ENCODE results near the gene ARPC5.
A peak's percentile ranks its signal among the peaks of the same experiment; 100 is the strongest.
"Not testable (repeated sequence)": the region's sequence is repeated elsewhere in the genome, so short reads cannot be mapped to it uniquely, and the experiment has no call there.

Gene ARPC5

DNA sequence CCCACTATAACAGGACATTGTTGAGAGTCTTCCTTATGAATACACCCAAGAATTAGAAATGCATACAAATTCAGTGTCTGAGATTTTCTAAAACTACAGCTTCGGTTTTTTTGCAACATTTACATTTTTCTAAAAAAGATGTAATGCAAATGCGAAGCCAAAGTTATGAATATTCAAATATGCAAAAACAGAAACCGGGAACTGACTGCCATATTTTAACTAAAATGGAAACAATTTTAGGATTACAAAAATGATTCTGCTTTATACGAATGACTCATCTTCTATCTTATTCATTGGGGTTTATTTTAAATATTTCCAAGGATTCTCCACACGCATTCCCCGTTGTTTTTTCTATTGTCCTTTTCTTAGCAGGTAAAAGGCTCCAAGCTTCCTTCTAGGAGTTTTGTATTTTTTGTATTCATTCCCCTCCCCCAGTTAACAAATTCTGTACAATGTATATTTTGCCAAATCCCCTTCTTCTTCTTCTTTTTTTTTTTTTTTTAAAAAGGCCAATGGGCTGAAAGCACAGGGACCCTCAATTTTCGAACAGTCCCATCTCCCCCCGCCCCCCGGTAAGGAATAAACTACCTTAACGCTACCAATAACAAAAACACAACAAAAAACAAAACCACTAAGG lies 1.0 kb downstream of the ARPC5 start:
- no peak for TF ChIP-seq POLR2A (IDR thresholded peaks at IDR 0.05; ENCODE audit: low read length)
- no peak for TF ChIP-seq GATA1 (IDR thresholded peaks at IDR 0.05; ENCODE audit: low read depth, low read length)
- DNase-seq = no peak

- DNase-seq = peak; percentile 56 to 57
- no peak for TF ChIP-seq GATA1 (IDR thresholded peaks at IDR 0.05; ENCODE audit: low read depth, low read length)
- TF ChIP-seq POLR2A (IDR thresholded peaks at IDR 0.05; ENCODE audit: low read length) = no peak
Measured at GRCh38 chr1:183633676-183634343, 1.8 kb downstream of the ARPC5 start.

DNA sequence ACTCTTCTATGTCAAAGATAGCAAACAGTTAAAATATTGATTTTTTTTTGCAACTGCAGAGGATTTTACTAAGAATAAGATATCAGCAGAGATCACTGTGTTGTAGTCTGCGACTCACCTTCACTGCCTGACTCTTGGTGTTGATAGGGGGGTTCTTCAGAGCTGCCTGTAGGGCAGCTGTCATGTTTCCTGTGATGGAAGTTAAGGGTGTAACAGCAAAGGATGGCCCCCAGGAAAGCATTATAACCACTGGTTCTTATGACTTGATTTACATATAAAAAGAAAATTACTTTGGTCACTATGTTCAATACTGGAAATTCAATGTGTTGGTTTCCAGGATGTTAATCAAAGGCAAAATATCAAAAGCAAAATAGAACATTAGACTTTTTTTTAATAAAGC lies 2.6 kb downstream of the ARPC5 start:
- peak in 1 of 2 experiments; percentile 11 for DNase-seq
- no peak for TF ChIP-seq GATA1 (IDR thresholded peaks at IDR 0.05; ENCODE audit: low read depth, low read length)
- TF ChIP-seq POLR2A (IDR thresholded peaks at IDR 0.05; ENCODE audit: low read length) = no peak

DNA sequence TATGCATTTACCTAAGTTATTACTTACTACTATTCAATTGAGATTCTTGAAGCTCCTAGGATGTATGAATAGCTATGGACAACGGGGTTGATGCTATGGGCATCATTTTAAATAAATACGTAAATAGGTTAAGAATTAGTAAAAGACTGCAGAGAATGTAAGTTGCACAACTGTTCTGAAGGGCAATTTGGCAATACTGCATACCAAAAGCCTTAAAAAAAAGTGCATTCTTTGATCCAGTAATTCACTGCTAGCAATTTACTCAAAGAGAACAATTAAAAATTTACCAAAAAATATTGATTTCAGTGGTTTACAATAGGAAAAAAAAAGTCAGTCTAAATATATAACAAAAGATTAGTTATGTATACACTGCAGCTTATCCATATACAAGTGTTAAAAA lies 3.5 kb downstream of the ARPC5 start:
- no peak for DNase-seq
- TF ChIP-seq POLR2A (IDR thresholded peaks at IDR 0.05; ENCODE audit: low read length) = no peak
- TF ChIP-seq GATA1 (IDR thresholded peaks at IDR 0.05; ENCODE audit: low read depth, low read length) = no peak

- no peak for TF ChIP-seq GATA1 (IDR thresholded peaks at IDR 0.05; ENCODE audit: low read depth, low read length)
- no peak for TF ChIP-seq POLR2A (IDR thresholded peaks at IDR 0.05; ENCODE audit: low read length)
- DNase-seq = no peak
Measured at GRCh38 chr1:183630748-183631147, 4.8 kb downstream of the ARPC5 start.

GRCh38 chr1:183628537-183628936 lies 7.0 kb downstream of the ARPC5 start:
- TF ChIP-seq POLR2A (IDR thresholded peaks at IDR 0.05; ENCODE audit: low read length) = no peak
- no peak for TF ChIP-seq GATA1 (IDR thresholded peaks at IDR 0.05; ENCODE audit: low read depth, low read length)

GRCh38 chr1:183626236-183626635 lies 9.3 kb downstream of the ARPC5 start:
- DNase-seq = not testable (repeated sequence)

More at GRCh38 chr1:183628537-183628936, 7.0 kb downstream of the ARPC5 start:
- DNase-seq = no peak

DNA sequence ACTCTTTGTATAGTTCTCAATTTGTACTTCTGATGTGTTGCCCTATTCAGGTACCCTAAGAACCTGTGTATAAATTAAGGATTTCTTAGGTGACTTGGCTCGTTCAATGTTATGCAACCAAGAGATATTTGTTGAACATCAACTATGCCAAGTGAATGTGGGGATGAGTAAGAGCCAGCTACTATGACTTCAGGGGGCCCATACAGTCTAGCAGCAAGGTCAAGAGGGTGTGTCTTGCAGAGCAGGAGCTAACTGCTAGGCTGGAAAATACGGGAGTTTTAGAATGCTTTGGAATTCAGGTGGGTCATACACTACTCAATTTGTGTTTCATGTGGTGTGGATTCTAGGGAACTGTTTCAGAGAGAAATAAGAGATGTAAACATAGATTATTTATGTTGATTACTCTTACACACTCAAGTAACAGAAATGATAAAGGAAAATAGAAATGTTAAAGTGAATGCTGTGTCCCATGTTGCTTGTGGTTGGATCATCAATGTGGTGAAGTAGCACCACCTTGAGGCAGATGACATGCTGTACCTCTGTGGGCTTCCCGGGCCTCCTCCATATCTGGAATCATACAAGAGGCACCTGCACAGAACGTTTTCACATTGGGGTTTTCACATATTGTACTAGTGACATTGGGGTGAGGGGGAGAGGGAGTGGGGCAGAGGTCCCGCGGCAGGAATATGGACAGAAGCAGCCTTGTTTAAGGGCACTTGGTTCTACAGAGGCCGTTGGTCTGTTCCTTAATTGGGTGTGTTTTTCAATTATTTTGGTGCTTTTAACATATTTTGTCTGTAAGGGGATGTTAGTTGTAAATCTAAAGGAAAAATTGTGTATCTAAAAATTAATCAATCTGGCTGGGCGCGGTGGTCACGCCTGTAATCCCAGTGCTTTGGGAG lies 12.4 kb downstream of the ARPC5 start:
- peak; percentile 70 to 81 for DNase-seq
- TF ChIP-seq POLR2A (IDR thresholded peaks at IDR 0.05; ENCODE audit: low read length) (no peak), GATA1 (IDR thresholded peaks at IDR 0.05; ENCODE audit: low read depth, low read length) (no peak)

GRCh38 chr1:183622013-183622412 lies 13.6 kb downstream of the ARPC5 start:
- DNase-seq = no peak
- TF ChIP-seq GATA1 (IDR thresholded peaks at IDR 0.05; ENCODE audit: low read depth, low read length) (no peak), POLR2A (IDR thresholded peaks at IDR 0.05; ENCODE audit: low read length) (no peak)

- TF ChIP-seq POLR2A (IDR thresholded peaks at IDR 0.05; ENCODE audit: low read length) = no peak
- TF ChIP-seq GATA1 (IDR thresholded peaks at IDR 0.05; ENCODE audit: low read depth, low read length) = no peak
- DNase-seq = no peak
Measured at GRCh38 chr1:183620311-183620710, 15.3 kb downstream of the ARPC5 start.

DNA sequence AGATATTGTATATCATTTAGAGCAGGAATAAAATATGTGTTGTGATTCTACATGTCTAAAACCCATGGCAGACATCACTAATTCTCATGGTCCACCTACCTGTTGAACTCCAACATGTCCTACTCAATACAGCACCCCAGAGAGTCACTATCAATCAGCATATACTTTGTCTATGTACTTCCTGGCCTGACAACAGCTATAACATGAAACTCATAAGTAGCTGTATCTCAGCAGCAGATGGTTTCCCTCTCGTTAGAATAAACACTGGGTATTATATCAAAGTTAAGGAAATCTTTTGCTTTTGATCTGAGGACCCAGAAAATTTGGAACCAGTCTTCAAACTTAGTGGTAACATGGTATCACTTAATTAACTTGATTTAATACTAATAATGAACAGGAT lies 15.8 kb downstream of the ARPC5 start:
- DNase-seq = no peak
- TF ChIP-seq GATA1 (IDR thresholded peaks at IDR 0.05; ENCODE audit: low read depth, low read length) (no peak), POLR2A (IDR thresholded peaks at IDR 0.05; ENCODE audit: low read length) (no peak)

DNA sequence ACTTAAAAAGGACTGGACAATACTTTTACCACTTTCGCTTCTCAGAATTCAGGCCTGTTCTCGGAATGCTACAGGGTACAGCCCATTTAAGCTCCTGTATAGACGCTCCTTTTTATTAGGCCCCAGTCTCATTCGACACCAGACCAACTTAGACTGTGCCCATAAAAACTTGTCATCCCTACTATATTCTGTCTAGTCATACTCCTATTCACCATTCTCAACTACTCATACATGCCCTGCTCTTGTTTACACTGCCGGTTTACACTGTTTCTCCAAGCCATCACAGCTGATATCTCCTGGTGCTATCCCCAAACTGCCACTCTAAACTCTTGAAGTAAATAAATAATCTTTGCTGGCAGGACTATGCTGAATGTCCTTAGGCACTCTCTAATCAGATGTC lies 17.4 kb downstream of the ARPC5 start:
- not testable (repeated sequence) for DNase-seq

GRCh38 chr1:183612975-183613374 lies 22.6 kb downstream of the ARPC5 start:
- DNase-seq = not testable (repeated sequence)

GRCh38 chr1:183612407-183612806 lies 23.2 kb downstream of the ARPC5 start:
- TF ChIP-seq GATA1 (IDR thresholded peaks at IDR 0.05; ENCODE audit: low read depth, low read length) = no peak
- no peak for TF ChIP-seq POLR2A (IDR thresholded peaks at IDR 0.05; ENCODE audit: low read length)
- no peak for DNase-seq

GRCh38 chr1:183611021-183611420 lies 24.6 kb downstream of the ARPC5 start:
- TF ChIP-seq POLR2A (IDR thresholded peaks at IDR 0.05; ENCODE audit: low read length) = no peak
- DNase-seq = no peak

All from erythroblast (primary cell).